ENCODE measurements around the gene IQSEC1.

DNA sequence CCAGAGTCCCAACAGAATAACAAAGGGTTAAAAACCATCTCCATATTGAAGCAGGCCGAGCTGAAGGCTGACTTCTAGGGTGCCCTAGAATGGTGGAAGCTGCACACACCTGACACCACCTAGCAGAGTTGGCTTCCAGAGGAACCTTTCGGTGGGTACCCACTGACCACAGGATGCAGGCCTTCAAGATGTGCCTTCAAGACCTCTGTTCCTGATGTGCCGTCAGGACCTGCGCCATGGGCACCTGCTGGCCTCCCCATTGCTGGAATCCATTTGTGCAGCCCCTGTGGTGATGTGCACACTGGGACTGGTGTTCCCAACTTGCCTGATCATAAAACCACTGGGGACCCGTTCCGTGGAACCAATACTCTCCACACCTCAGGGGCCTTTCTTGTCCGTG is 196.2 kb downstream of the IQSEC1 start:
- TF ChIP-seq HDAC2 (IDR thresholded peaks at IDR 0.05; ENCODE audit: borderline replicate concordance in 1 of 2, low read depth in 2 of 2, low read length in 2 of 2) (no peak), EZH2 (IDR thresholded peaks at IDR 0.05; ENCODE audit: low read depth, low read length, severe bottlenecking) (no peak), CREB1 (IDR thresholded peaks at IDR 0.05) (no peak), BCL11A (IDR thresholded peaks at IDR 0.05; ENCODE audit: low read depth in 2 of 2, low read length in 2 of 2) (no peak), SIN3A (conservative IDR thresholded peaks at IDR 0.05 in 1 of 2, IDR thresholded peaks at IDR 0.05 in 1 of 2; ENCODE audit: low read depth in 1 of 2, low read length in 2 of 2) (no peak)
- TF ChIP-seq, protein P1, sequence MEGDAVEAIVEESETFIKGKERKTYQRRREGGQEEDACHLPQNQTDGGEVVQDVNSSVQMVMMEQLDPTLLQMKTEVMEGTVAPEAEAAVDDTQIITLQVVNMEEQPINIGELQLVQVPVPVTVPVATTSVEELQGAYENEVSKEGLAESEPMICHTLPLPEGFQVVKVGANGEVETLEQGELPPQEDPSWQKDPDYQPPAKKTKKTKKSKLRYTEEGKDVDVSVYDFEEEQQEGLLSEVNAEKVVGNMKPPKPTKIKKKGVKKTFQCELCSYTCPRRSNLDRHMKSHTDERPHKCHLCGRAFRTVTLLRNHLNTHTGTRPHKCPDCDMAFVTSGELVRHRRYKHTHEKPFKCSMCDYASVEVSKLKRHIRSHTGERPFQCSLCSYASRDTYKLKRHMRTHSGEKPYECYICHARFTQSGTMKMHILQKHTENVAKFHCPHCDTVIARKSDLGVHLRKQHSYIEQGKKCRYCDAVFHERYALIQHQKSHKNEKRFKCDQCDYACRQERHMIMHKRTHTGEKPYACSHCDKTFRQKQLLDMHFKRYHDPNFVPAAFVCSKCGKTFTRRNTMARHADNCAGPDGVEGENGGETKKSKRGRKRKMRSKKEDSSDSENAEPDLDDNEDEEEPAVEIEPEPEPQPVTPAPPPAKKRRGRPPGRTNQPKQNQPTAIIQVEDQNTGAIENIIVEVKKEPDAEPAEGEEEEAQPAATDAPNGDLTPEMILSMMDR (IDR thresholded peaks at IDR 0.05; ENCODE audit: control extremely low read depth in 1 of 3, insufficient read depth in 1 of 3, low read depth in 1 of 3, low read length in 3 of 3), result no peak
